Measurements from ENCODE around the gene TC2N.
"Not testable (repeated sequence)": the region's sequence is repeated elsewhere in the genome, so short reads cannot be mapped to it uniquely, and the experiment has no call there.

Gene TC2N

GRCh38 chr14:91835197-91835919, 32.0 kb downstream of the TC2N start:
- no peak for DNase-seq (ENCODE audit: low read depth in 2 of 2)

GRCh38 chr14:91834571-91834970, 32.8 kb downstream of the TC2N start:
- no peak for DNase-seq (ENCODE audit: low read depth in 2 of 2)

- no peak for DNase-seq (ENCODE audit: low read depth in 2 of 2)
These were observed 36.0 kb downstream of the TC2N start for GRCh38 chr14:91831337-91831736.

- no peak for DNase-seq (ENCODE audit: low read depth in 2 of 2)
These were observed 36.6 kb downstream of the TC2N start for GRCh38 chr14:91830777-91831176.

- DNase-seq (ENCODE audit: low read depth in 2 of 2), result no peak
These were observed 37.8 kb downstream of the TC2N start for GRCh38 chr14:91829511-91829910.

- no peak for DNase-seq (ENCODE audit: low read depth in 2 of 2)
These were observed 39.6 kb downstream of the TC2N start for GRCh38 chr14:91827746-91828145.

- no peak for DNase-seq (ENCODE audit: low read depth in 2 of 2)
These were observed 49.6 kb downstream of the TC2N start for GRCh38 chr14:91817566-91818325.

- DNase-seq (ENCODE audit: low read depth in 2 of 2), result no peak
These were observed 53.0 kb downstream of the TC2N start for GRCh38 chr14:91814317-91814716.

GRCh38 chr14:91810699-91811098, 56.6 kb downstream of the TC2N start:
- DNase-seq (ENCODE audit: low read depth in 2 of 2), result no peak

GRCh38 chr14:91806716-91807115, 60.6 kb downstream of the TC2N start:
- DNase-seq (ENCODE audit: low read depth in 2 of 2), result no peak

- not testable (repeated sequence) for DNase-seq (ENCODE audit: low read depth in 2 of 2)
These were observed 61.2 kb downstream of the TC2N start for GRCh38 chr14:91806094-91806493.

- DNase-seq (ENCODE audit: low read depth in 2 of 2), result no peak
These were observed 61.7 kb downstream of the TC2N start for GRCh38 chr14:91805659-91806058.

- no peak for DNase-seq (ENCODE audit: low read depth in 2 of 2)
These were observed 66.0 kb downstream of the TC2N start for GRCh38 chr14:91801358-91801757.

- DNase-seq (ENCODE audit: low read depth in 2 of 2), result peak in 1 of 2 experiments; percentile 2
These were observed 70.6 kb downstream of the TC2N start for GRCh38 chr14:91796617-91797347.

- no peak for DNase-seq (ENCODE audit: low read depth in 2 of 2)
These were observed 73.6 kb downstream of the TC2N start for GRCh38 chr14:91793704-91794103.

GRCh38 chr14:91786188-91786587, 81.1 kb downstream of the TC2N start:
- no peak for DNase-seq (ENCODE audit: low read depth in 2 of 2)

GRCh38 chr14:91780452-91780851, 86.9 kb downstream of the TC2N start:
- no peak for DNase-seq (ENCODE audit: low read depth in 2 of 2)

GRCh38 chr14:91778217-91778616, 89.1 kb downstream of the TC2N start:
- no peak for DNase-seq (ENCODE audit: low read depth in 2 of 2)

- DNase-seq (ENCODE audit: low read depth in 2 of 2), result no peak
These were observed 92.9 kb downstream of the TC2N start for GRCh38 chr14:91774140-91775096.

- no peak for DNase-seq (ENCODE audit: low read depth in 2 of 2)
These were observed 97.2 kb downstream of the TC2N start for GRCh38 chr14:91770185-91770584.

- DNase-seq (ENCODE audit: low read depth in 2 of 2), result no peak
These were observed 111.6 kb downstream of the TC2N start for GRCh38 chr14:91755570-91756295.

Data from fibroblast of skin of left biceps (primary cell).